SK-N-SH treated with all-trans-retinoic acid at 6 μM for 48 hours (cell line): ENCODE measurements around the gene UGT1A4.

Source experiments
- ATAC-seq: fragments of 200-7000 bp; cut with Tn5 transposase; 3 replicates; pipeline ENCODE4 v1.9.1; 2020; ENCODE audit warnings: mild to moderate bottlenecking, moderate library complexity
- ARNTL ChIP-seq: fragments of 450-650 bp; formaldehyde crosslinking; IDR thresholded peaks from 2 replicates; pipeline ENCODE4 v1.5.0; 2020; ENCODE audit warnings: low read depth, mild to moderate bottlenecking, moderate library complexity, borderline replicate concordance
- BACH2 ChIP-seq: fragments of 250-450 bp; sonication (Bioruptor Pico); IDR thresholded peaks from 2 replicates; pipeline ENCODE4 v1.9.0; 2021; ENCODE audit warnings: mild to moderate bottlenecking, borderline replicate concordance
- CSDC2 ChIP-seq: fragments of 250-450 bp; sonication (Bioruptor Pico); IDR thresholded peaks from 2 replicates; pipeline ENCODE4 v1.5.0; 2020; ENCODE audit warnings: mild to moderate bottlenecking, moderate library complexity
- ESRRG ChIP-seq: fragments of 250-450 bp; sonication (Bioruptor Pico); IDR thresholded peaks from 2 replicates; pipeline ENCODE4 v1.6.1; 2021; ENCODE audit warnings: mild to moderate bottlenecking
- GLIS3 ChIP-seq: fragments of 250-450 bp; sonication (Bioruptor Pico); IDR thresholded peaks from 2 replicates; pipeline ENCODE4 v1.5.0; 2020; ENCODE audit warnings: mild to moderate bottlenecking, moderate library complexity
- OSR1 ChIP-seq: fragments of 250-450 bp; sonication (Bioruptor Pico); IDR thresholded peaks from 2 replicates; pipeline ENCODE4 v1.8.0; 2022; ENCODE audit warnings: moderate library complexity, mild to moderate bottlenecking, inconsistent platforms
- PPARA ChIP-seq: fragments of 250-450 bp; sonication (Bioruptor Pico); IDR thresholded peaks from 2 replicates; pipeline ENCODE4 v1.5.0; 2020; ENCODE audit warnings: mild to moderate bottlenecking, borderline replicate concordance
- RARB ChIP-seq: fragments of 250-450 bp; sonication (Bioruptor Pico); IDR thresholded peaks from 2 replicates; pipeline ENCODE4 v1.8.0; 2021; ENCODE audit warnings: mild to moderate bottlenecking, moderate library complexity
- SNAI2 ChIP-seq: fragments of 250-450 bp; sonication (Bioruptor Pico); IDR thresholded peaks from 2 replicates; pipeline ENCODE4 v1.5.0; 2020; ENCODE audit warnings: mild to moderate bottlenecking, moderate library complexity
- TCF4 ChIP-seq: fragments of 250-450 bp; sonication (Bioruptor Pico); IDR thresholded peaks from 2 replicates; pipeline ENCODE4 v1.8.0; 2021; ENCODE audit warnings: mild to moderate bottlenecking, moderate library complexity, borderline replicate concordance
- TOX ChIP-seq: fragments of 250-450 bp; sonication (Bioruptor Pico); IDR thresholded peaks from 2 replicates; pipeline ENCODE4 v1.8.0; 2021; ENCODE audit warnings: mild to moderate bottlenecking, moderate library complexity, borderline replicate concordance
- ZC3H10 ChIP-seq: fragments of 250-450 bp; sonication (Bioruptor Pico); IDR thresholded peaks from 2 replicates; pipeline ENCODE4 v1.5.1; 2021; ENCODE audit warnings: mild to moderate bottlenecking, moderate library complexity
- ZFP3 ChIP-seq: fragments of 250-450 bp; sonication (Bioruptor Pico); IDR thresholded peaks from 2 replicates; pipeline ENCODE4 v1.5.0; 2020; ENCODE audit warnings: mild to moderate bottlenecking, moderate library complexity
- ZFP30 ChIP-seq: fragments of 450-650 bp; formaldehyde crosslinking; IDR thresholded peaks from 2 replicates; pipeline ENCODE4 v1.5.0; 2022; ENCODE audit warnings: mild to moderate bottlenecking, moderate library complexity
- ZNF565 ChIP-seq: fragments of 450-650 bp; formaldehyde crosslinking; conservative IDR thresholded peaks from 2 replicates; pipeline ENCODE4 v1.5.0; 2020; ENCODE audit warnings: low read depth, mild to moderate bottlenecking, moderate library complexity
- ZNF8 ChIP-seq: fragments of 450-650 bp; formaldehyde crosslinking; IDR thresholded peaks from 2 replicates; pipeline ENCODE4 v1.5.0; 2020; ENCODE audit warnings: mild to moderate bottlenecking, moderate library complexity
- TF ChIP-seq, protein P1 (sequence below): fragments of 250-450 bp; sonication (Bioruptor Pico); IDR thresholded peaks from 2 replicates; pipeline ENCODE4 v1.5.1; 2021; ENCODE audit warnings: mild to moderate bottlenecking, moderate library complexity
- TF ChIP-seq, protein P2 (sequence below): fragments of 250-450 bp; sonication (Bioruptor Pico); IDR thresholded peaks from 2 replicates; pipeline ENCODE4 v1.5.1; 2020; ENCODE audit warnings: low read depth, mild to moderate bottlenecking, moderate library complexity
- TF ChIP-seq, protein P3 (sequence below): fragments of 250-450 bp; sonication (Bioruptor Pico); IDR thresholded peaks from 2 replicates; pipeline ENCODE4 v1.8.0; 2021; ENCODE audit warnings: low read depth, mild to moderate bottlenecking, moderate library complexity, borderline replicate concordance
- TF ChIP-seq, protein P4 (sequence below): fragments of 250-450 bp; sonication (Bioruptor Pico); IDR thresholded peaks from 2 replicates; pipeline ENCODE4 v1.5.0; 2020; ENCODE audit warnings: mild to moderate bottlenecking, moderate library complexity
- TF ChIP-seq, protein P5 (sequence below): fragments of 250-450 bp; sonication (Bioruptor Pico); IDR thresholded peaks from 2 replicates; pipeline ENCODE4 v1.8.0; 2020; ENCODE audit warnings: mild to moderate bottlenecking, moderate library complexity, borderline replicate concordance

UGT1A4 gene

DNA sequence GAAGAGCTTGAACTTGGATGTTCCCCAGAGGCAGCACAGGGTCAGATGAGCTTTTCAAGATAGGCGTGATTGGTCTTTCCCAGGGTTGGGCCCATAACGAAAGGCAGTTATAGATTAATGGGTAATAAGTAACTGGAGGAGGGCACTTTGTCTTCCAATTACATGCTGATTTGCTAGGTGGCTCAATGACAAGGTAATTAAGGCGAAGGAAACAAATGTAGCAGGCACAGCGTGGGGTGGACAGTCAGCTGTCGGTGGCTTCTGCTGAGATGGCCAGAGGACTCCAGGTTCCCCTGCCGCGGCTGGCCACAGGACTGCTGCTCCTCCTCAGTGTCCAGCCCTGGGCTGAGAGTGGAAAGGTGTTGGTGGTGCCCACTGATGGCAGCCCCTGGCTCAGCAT is at the start of gene UGT1A4:
Gene UGT1A4, plus strand, starts transcription at position 185 of the 400 bp plus-strand sequence. Its CDS starts 85 bp downstream, at position 270.
- ATAC-seq: no peak

DNA sequence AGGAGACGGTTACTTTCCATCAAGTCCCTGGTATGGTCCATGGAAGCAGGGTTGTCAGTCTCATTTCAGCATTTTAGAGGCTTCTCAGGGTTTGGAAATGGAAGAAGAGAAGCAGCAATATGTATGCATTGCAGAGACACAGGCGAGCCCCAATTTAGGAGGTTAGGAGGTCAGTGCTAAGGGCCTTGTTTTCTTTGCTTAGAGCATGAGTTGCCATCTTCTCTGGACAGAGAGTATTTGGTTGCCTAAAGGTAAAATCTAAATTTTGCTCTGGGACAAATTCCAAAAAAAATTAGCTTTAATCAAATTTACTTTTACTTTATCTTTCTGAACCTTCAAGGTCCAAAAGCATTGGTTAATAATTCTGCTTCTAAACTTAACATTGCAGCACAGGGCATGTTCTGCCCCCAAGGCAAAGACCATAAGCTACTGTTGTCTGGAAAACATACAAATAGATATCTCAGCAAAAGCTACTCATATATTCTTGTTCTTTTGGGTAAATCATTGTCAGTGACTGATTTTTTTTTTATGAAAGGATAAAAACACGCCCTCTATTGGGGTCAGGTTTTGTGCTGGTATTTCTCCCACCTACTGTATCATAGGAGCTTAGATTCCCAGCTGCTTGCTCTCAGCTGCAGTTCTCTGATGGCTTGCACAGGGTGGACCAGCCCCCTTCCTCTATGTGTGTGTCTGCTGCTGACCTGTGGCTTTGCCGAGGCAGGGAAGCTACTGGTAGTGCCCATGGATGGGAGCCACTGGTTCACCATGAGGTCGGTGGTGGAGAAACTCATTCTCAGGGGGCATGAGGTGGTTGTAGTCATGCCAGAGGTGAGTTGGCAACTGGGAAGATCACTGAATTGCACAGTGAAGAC is 47.0 kb upstream of the UGT1A4 start, which contains the start of gene UGT1A9:
Gene UGT1A9, plus strand, starts transcription at position 609 of the 872 bp plus-strand sequence. Its CDS starts 37 bp downstream, at position 646.
- TF ChIP-seq, protein P1, sequence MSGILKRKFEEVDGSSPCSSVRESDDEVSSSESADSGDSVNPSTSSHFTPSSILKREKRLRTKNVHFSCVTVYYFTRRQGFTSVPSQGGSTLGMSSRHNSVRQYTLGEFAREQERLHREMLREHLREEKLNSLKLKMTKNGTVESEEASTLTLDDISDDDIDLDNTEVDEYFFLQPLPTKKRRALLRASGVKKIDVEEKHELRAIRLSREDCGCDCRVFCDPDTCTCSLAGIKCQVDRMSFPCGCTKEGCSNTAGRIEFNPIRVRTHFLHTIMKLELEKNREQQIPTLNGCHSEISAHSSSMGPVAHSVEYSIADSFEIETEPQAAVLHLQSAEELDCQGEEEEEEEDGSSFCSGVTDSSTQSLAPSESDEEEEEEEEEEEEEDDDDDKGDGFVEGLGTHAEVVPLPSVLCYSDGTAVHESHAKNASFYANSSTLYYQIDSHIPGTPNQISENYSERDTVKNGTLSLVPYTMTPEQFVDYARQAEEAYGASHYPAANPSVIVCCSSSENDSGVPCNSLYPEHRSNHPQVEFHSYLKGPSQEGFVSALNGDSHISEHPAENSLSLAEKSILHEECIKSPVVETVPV (CRISPR knock-in tag): no peak
- TF ChIP-seq, protein P2, sequence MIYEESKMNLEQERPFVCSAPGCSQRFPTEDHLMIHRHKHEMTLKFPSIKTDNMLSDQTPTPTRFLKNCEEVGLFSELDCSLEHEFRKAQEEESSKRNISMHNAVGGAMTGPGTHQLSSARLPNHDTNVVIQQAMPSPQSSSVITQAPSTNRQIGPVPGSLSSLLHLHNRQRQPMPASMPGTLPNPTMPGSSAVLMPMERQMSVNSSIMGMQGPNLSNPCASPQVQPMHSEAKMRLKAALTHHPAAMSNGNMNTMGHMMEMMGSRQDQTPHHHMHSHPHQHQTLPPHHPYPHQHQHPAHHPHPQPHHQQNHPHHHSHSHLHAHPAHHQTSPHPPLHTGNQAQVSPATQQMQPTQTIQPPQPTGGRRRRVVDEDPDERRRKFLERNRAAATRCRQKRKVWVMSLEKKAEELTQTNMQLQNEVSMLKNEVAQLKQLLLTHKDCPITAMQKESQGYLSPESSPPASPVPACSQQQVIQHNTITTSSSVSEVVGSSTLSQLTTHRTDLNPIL (CRISPR knock-in tag): no peak
- TF ChIP-seq TOX (CRISPR knock-in tag) (no peak), CSDC2 (no peak), ZFP3 (no peak), ZNF565 (no peak), BACH2 (no peak)
- no peak for ATAC-seq

More for the DNA sequence above, at the start of gene UGT1A4:
- TF ChIP-seq OSR1 (CRISPR knock-in tag): no peak
- TF ChIP-seq TOX (CRISPR knock-in tag): no peak
- TF ChIP-seq ZC3H10 (CRISPR knock-in tag): no peak
- no peak for TF ChIP-seq CSDC2
- TF ChIP-seq, protein P1 (CRISPR knock-in tag): no peak
- no peak for TF ChIP-seq ZFP3
- TF ChIP-seq BACH2: no peak
- no peak for TF ChIP-seq PPARA (CRISPR knock-in tag)
- no peak for TF ChIP-seq TCF4 (CRISPR knock-in tag)

DNA sequence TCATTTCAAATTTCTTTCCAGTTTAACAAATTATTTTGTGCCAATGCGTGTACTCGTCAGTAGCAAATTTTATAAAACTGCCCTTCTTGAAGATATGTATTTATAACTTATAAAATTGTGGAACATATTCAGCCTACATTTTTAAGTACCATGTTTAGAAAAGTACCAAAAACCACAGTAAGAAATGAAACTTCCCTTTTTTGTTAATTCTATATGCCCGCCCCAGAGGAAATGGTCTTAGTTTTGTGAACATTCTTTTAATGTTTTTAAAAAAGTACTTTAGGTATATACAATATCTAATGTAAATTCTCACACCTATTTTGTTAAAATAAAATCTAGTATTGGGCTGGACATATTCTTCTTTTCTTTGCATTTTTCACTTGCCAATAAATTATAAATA is 45.6 kb upstream of the UGT1A4 start:
- ATAC-seq: no peak

More for the DNA sequence above, 45.6 kb upstream of the UGT1A4 start:
- TF ChIP-seq ZFP30 (CRISPR knock-in tag): no peak
- no peak for TF ChIP-seq CSDC2
- TF ChIP-seq, protein P3, sequence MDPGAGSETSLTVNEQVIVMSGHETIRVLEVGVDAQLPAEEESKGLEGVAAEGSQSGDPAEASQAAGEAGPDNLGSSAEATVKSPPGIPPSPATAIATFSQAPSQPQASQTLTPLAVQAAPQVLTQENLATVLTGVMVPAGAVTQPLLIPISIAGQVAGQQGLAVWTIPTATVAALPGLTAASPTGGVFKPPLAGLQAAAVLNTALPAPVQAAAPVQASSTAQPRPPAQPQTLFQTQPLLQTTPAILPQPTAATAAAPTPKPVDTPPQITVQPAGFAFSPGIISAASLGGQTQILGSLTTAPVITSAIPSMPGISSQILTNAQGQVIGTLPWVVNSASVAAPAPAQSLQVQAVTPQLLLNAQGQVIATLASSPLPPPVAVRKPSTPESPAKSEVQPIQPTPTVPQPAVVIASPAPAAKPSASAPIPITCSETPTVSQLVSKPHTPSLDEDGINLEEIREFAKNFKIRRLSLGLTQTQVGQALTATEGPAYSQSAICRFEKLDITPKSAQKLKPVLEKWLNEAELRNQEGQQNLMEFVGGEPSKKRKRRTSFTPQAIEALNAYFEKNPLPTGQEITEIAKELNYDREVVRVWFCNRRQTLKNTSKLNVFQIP (CRISPR knock-in tag): no peak
- no peak for TF ChIP-seq GLIS3
- no peak for TF ChIP-seq TCF4 (CRISPR knock-in tag)
- no peak for TF ChIP-seq ZC3H10 (CRISPR knock-in tag)
- TF ChIP-seq PPARA (CRISPR knock-in tag): no peak
- TF ChIP-seq, protein P4, sequence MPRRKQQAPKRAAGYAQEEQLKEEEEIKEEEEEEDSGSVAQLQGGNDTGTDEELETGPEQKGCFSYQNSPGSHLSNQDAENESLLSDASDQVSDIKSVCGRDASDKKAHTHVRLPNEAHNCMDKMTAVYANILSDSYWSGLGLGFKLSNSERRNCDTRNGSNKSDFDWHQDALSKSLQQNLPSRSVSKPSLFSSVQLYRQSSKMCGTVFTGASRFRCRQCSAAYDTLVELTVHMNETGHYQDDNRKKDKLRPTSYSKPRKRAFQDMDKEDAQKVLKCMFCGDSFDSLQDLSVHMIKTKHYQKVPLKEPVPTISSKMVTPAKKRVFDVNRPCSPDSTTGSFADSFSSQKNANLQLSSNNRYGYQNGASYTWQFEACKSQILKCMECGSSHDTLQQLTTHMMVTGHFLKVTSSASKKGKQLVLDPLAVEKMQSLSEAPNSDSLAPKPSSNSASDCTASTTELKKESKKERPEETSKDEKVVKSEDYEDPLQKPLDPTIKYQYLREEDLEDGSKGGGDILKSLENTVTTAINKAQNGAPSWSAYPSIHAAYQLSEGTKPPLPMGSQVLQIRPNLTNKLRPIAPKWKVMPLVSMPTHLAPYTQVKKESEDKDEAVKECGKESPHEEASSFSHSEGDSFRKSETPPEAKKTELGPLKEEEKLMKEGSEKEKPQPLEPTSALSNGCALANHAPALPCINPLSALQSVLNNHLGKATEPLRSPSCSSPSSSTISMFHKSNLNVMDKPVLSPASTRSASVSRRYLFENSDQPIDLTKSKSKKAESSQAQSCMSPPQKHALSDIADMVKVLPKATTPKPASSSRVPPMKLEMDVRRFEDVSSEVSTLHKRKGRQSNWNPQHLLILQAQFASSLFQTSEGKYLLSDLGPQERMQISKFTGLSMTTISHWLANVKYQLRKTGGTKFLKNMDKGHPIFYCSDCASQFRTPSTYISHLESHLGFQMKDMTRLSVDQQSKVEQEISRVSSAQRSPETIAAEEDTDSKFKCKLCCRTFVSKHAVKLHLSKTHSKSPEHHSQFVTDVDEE (CRISPR knock-in tag): no peak
- TF ChIP-seq SNAI2: no peak
- no peak for TF ChIP-seq ARNTL
- TF ChIP-seq RARB (CRISPR knock-in tag): no peak
- TF ChIP-seq, protein P5, sequence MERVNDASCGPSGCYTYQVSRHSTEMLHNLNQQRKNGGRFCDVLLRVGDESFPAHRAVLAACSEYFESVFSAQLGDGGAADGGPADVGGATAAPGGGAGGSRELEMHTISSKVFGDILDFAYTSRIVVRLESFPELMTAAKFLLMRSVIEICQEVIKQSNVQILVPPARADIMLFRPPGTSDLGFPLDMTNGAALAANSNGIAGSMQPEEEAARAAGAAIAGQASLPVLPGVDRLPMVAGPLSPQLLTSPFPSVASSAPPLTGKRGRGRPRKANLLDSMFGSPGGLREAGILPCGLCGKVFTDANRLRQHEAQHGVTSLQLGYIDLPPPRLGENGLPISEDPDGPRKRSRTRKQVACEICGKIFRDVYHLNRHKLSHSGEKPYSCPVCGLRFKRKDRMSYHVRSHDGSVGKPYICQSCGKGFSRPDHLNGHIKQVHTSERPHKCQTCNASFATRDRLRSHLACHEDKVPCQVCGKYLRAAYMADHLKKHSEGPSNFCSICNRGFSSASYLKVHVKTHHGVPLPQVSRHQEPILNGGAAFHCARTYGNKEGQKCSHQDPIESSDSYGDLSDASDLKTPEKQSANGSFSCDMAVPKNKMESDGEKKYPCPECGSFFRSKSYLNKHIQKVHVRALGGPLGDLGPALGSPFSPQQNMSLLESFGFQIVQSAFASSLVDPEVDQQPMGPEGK (CRISPR knock-in tag): no peak
- no peak for TF ChIP-seq OSR1 (CRISPR knock-in tag)
- TF ChIP-seq, protein P2 (CRISPR knock-in tag): no peak
- TF ChIP-seq, protein P1 (CRISPR knock-in tag): no peak
- TF ChIP-seq ZNF8 (CRISPR knock-in tag): no peak
- no peak for TF ChIP-seq TOX (CRISPR knock-in tag)
- TF ChIP-seq ZNF565: no peak
- TF ChIP-seq ESRRG (CRISPR knock-in tag): no peak
- TF ChIP-seq ZFP3: no peak
- TF ChIP-seq, all 23 proteins: peak for 0
